CD4-positive, alpha-beta T cell treated with Interferon alpha-2 for 1 hour (primary cell): ENCODE measurements around the gene YPEL5.

Experiments
- DNase-seq, 2 donors: peaks; one replicate each; pipeline ENCODE4 v3.0.0-alpha.2; 2020 to 2022

The YPEL5 gene

GRCh38 chr2:30208453-30208852 is 61.6 kb downstream of the YPEL5 start:
- DNase-seq: peak; percentile 42 to 61

- no peak for DNase-seq
Observed at GRCh38 chr2:30209227-30209626, 62.4 kb downstream of the YPEL5 start.
